ENCODE data around the gene RHEX. TPM values are rescaled to one million over a fixed set of nuclear protein-coding genes. Genes with fewer than 3 reads are reported as not detected.

RHEX gene
- total RNA-seq, 2 experiments from 2014 or later = not detected

DNA sequence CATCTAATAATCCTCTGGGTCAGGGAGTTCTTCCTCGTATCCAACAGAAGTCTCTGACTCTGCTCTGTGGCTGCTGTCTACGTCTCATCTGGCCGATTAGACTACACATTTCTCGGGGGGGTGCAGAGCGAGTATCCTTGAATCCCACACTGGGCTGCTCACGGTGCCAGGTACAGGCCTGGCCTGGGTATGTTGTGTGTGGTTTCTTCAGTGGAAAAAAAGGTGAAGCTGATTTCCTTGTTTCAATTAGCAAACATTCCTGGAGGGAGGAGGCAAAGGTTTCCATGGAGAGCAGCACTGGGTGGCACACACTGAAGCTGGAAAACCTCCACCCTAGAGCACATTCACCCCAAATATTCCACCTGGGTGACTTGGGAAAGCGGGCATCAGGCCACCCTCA, 47.7 kb upstream of the RHEX start:
- Mint-ChIP-seq H3K36me3 (ENCODE audit: low read depth) (no peaks in the 10 kb centered on the region), H3K4me1 (ENCODE audit: low read depth) (no peaks in the 10 kb centered on the region), H3K4me3 (no peak overlapping the region), H3K27ac (no peak overlapping the region), H3K27me3 (peaks cover 7% of the 10 kb centered on the region), H3K9me3 (no peaks in the 10 kb centered on the region)
- TF ChIP-seq, protein P1, sequence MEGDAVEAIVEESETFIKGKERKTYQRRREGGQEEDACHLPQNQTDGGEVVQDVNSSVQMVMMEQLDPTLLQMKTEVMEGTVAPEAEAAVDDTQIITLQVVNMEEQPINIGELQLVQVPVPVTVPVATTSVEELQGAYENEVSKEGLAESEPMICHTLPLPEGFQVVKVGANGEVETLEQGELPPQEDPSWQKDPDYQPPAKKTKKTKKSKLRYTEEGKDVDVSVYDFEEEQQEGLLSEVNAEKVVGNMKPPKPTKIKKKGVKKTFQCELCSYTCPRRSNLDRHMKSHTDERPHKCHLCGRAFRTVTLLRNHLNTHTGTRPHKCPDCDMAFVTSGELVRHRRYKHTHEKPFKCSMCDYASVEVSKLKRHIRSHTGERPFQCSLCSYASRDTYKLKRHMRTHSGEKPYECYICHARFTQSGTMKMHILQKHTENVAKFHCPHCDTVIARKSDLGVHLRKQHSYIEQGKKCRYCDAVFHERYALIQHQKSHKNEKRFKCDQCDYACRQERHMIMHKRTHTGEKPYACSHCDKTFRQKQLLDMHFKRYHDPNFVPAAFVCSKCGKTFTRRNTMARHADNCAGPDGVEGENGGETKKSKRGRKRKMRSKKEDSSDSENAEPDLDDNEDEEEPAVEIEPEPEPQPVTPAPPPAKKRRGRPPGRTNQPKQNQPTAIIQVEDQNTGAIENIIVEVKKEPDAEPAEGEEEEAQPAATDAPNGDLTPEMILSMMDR (IDR thresholded peaks at IDR 0.05) = no peak
- DNase-seq (no peak), ATAC-seq (ENCODE audit: poor library complexity) (no peak)
- CTCF ChIA-PET = no interaction called here
- H3K4me1 ChIP-seq (ENCODE audit: insufficient read depth, low read length) = no peaks in the 10 kb centered on the region
- H3K27me3 ChIP-seq (ENCODE audit: control insufficient read depth in 1 of 2, insufficient read depth in 2 of 2, low read length in 2 of 2) = no peaks in the 10 kb centered on the region
- H3K9me3 ChIP-seq (ENCODE audit: control insufficient read depth in 1 of 2, insufficient read depth in 1 of 2, low read length in 2 of 2) = no peaks in the 10 kb centered on the region
- POLR2A ChIA-PET = no interaction called here
- intact Hi-C loops (cut with DNase I, micrococcal nuclease) = no loop called here
- no peak overlapping the region for H3K27ac ChIP-seq (ENCODE audit: low read depth in 1 of 2, low read length in 2 of 2)
- H3K4me3 ChIP-seq (ENCODE audit: low read length) = no peak overlapping the region
- H3K36me3 ChIP-seq (ENCODE audit: insufficient read depth, low read length) = no peaks in the 10 kb centered on the region

DNA sequence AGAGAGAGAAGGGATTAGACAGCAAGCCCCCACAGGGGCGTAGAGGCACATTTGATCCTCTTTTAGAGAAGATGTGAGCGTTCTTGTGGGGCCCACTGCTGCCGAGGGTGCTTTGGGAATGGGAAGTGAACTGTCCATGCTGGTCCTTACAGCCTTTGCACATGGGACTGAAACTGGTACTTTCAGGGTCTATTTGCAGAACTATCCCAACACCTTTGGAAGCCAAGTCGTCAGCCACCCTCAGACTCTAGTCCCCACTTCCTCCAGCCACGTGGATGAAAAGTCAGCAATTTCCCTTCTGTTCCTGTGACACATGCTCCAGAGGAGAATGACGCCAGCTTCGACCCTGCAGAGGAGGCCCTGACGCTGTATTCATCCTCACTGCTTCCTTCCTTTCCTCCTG, 47.2 kb upstream of the RHEX start:
- H3K9me3 ChIP-seq (ENCODE audit: control insufficient read depth in 1 of 2, insufficient read depth in 1 of 2, low read length in 2 of 2) = no peaks in the 10 kb centered on the region
- Mint-ChIP-seq H3K27ac (no peak overlapping the region), H3K9me3 (no peaks in the 10 kb centered on the region), H3K27me3 (peaks cover 7% of the 10 kb centered on the region), H3K36me3 (ENCODE audit: low read depth) (no peaks in the 10 kb centered on the region), H3K4me3 (no peak overlapping the region), H3K4me1 (ENCODE audit: low read depth) (no peaks in the 10 kb centered on the region)
- POLR2A ChIA-PET = no interaction called here
- H3K27me3 ChIP-seq (ENCODE audit: control insufficient read depth in 1 of 2, insufficient read depth in 2 of 2, low read length in 2 of 2) = no peaks in the 10 kb centered on the region
- H3K4me3 ChIP-seq (ENCODE audit: low read length) = no peak overlapping the region
- TF ChIP-seq, protein P1 (IDR thresholded peaks at IDR 0.05) = no peak
- no peaks in the 10 kb centered on the region for H3K4me1 ChIP-seq (ENCODE audit: insufficient read depth, low read length)
- no peaks in the 10 kb centered on the region for H3K36me3 ChIP-seq (ENCODE audit: insufficient read depth, low read length)
- CTCF ChIA-PET = no interaction called here
- no peak overlapping the region for H3K27ac ChIP-seq (ENCODE audit: low read depth in 1 of 2, low read length in 2 of 2)
- ATAC-seq (ENCODE audit: poor library complexity) = no peak
- peak in 2 of 14 experiments; percentile 32 to 54 for DNase-seq
- intact Hi-C loops (cut with DNase I, micrococcal nuclease) = no loop called here

DNA sequence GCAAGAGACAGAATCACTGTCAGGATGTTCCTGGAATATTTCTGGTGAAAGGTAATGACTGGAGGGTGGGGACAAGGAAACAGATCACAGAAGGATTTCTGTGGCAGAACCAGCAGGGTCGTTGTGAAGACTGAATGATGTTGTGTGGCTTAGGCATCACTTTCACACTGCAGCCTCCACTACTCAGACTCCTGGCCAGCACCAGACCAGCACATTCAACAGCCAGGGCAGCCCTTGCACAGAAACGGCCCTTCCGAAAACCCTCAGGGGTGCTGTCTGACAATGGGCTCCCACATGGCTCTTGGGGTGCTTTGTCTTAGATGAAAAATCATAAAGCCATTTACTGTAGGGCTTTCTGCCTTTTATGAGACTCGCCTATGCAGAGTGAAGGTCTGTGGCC, 46.0 kb upstream of the RHEX start:
- H3K9me3 Mint-ChIP-seq = no peaks in the 10 kb centered on the region
- ChIA-PET CTCF (no interaction called here), POLR2A (no interaction called here)
- H3K4me1 Mint-ChIP-seq (ENCODE audit: low read depth) = peaks cover 6% of the 10 kb centered on the region
- H3K27ac Mint-ChIP-seq = no peak overlapping the region
- no peaks in the 10 kb centered on the region for H3K36me3 ChIP-seq (ENCODE audit: insufficient read depth, low read length)
- no peak overlapping the region for H3K27ac ChIP-seq (ENCODE audit: low read depth in 1 of 2, low read length in 2 of 2)
- H3K27me3 ChIP-seq (ENCODE audit: control insufficient read depth in 1 of 2, insufficient read depth in 2 of 2, low read length in 2 of 2) = no peaks in the 10 kb centered on the region
- H3K4me3 ChIP-seq (ENCODE audit: low read length) = no peak overlapping the region
- ATAC-seq (ENCODE audit: poor library complexity) (no peak), DNase-seq (no peak)
- H3K36me3 Mint-ChIP-seq (ENCODE audit: low read depth) = no peaks in the 10 kb centered on the region
- H3K27me3 Mint-ChIP-seq = peaks cover 7% of the 10 kb centered on the region
- peaks cover 1% of the 10 kb centered on the region for H3K4me1 ChIP-seq (ENCODE audit: insufficient read depth, low read length)
- no peak overlapping the region for H3K4me3 Mint-ChIP-seq
- intact Hi-C loops (cut with DNase I, micrococcal nuclease) = no loop called here
- TF ChIP-seq, protein P1 (IDR thresholded peaks at IDR 0.05) = no peak
- H3K9me3 ChIP-seq (ENCODE audit: control insufficient read depth in 1 of 2, insufficient read depth in 1 of 2, low read length in 2 of 2) = no peaks in the 10 kb centered on the region
